Measurements from ENCODE around the gene KPNA1.

GRCh38 chr3:122396511-122396910 lies 118.2 kb downstream of the KPNA1 start:
- TF ChIP-seq, protein P1, sequence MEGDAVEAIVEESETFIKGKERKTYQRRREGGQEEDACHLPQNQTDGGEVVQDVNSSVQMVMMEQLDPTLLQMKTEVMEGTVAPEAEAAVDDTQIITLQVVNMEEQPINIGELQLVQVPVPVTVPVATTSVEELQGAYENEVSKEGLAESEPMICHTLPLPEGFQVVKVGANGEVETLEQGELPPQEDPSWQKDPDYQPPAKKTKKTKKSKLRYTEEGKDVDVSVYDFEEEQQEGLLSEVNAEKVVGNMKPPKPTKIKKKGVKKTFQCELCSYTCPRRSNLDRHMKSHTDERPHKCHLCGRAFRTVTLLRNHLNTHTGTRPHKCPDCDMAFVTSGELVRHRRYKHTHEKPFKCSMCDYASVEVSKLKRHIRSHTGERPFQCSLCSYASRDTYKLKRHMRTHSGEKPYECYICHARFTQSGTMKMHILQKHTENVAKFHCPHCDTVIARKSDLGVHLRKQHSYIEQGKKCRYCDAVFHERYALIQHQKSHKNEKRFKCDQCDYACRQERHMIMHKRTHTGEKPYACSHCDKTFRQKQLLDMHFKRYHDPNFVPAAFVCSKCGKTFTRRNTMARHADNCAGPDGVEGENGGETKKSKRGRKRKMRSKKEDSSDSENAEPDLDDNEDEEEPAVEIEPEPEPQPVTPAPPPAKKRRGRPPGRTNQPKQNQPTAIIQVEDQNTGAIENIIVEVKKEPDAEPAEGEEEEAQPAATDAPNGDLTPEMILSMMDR (IDR thresholded peaks at IDR 0.05), result no peak
- no peak for TF ChIP-seq EP300 (IDR thresholded peaks at IDR 0.05)
